Measurements from ENCODE around the gene SPOCK2.

DNA sequence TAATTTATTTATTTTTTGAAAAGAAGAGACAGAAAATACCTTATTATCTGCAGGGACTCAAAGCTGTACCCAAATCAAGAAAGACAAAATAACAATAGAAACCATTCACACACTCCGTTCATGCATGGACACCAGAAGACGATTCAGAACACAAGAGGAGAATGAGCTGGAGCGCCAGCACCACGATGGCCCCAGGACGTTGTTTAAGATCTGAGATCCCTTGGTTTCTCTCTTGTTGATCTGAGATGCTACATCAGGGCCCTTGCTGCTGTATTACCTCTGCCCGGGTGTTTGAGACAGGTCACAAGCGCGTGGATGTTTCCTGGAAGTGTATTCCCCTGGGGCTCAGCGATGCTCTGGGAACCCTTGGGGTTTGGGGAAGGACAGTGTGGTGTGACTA is 77.3 kb downstream of the SPOCK2 start:
- TF ChIP-seq, protein P1, sequence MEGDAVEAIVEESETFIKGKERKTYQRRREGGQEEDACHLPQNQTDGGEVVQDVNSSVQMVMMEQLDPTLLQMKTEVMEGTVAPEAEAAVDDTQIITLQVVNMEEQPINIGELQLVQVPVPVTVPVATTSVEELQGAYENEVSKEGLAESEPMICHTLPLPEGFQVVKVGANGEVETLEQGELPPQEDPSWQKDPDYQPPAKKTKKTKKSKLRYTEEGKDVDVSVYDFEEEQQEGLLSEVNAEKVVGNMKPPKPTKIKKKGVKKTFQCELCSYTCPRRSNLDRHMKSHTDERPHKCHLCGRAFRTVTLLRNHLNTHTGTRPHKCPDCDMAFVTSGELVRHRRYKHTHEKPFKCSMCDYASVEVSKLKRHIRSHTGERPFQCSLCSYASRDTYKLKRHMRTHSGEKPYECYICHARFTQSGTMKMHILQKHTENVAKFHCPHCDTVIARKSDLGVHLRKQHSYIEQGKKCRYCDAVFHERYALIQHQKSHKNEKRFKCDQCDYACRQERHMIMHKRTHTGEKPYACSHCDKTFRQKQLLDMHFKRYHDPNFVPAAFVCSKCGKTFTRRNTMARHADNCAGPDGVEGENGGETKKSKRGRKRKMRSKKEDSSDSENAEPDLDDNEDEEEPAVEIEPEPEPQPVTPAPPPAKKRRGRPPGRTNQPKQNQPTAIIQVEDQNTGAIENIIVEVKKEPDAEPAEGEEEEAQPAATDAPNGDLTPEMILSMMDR (IDR thresholded peaks at IDR 0.05): no peak
- TF ChIP-seq POLR2A (IDR thresholded peaks at IDR 0.05): no peak

Measured in lower leg skin (tissue), 3 donors.